ENCODE results near the gene CFAP251.

DNA sequence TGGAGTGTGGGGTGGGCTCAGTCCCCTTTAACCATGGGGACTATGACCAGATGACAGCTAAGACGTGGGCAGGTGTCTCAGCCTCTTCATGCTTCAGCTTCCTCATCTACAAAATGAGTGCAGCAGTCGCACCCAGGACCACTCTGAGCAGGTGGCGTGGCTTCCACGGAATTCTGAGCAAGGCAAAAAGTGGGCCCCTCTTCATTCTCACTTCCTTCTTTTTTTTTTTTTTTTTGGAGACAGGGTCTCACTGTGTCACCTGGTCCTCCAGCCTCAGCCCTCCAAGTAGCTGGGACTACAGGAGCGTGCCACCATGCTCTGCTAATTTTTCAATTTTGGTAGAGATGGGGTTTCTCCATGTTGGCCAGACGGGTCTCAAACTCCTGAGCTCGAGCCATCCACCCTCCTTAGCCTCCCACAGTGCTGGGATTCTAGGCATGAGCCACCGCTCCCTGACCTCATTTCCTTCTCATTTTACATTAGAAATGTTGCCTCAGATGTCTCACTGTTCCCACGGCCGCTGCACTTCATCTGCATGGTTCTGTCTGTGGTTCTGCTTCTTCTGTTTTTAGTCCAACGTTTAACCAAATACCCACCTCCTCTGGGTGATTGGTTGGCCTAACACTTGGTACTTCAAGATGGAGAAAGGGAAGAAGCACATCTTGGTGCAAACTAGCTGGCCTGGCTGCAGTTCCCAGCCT, 61.9 kb downstream of the CFAP251 start:
- TF ChIP-seq, protein P1, sequence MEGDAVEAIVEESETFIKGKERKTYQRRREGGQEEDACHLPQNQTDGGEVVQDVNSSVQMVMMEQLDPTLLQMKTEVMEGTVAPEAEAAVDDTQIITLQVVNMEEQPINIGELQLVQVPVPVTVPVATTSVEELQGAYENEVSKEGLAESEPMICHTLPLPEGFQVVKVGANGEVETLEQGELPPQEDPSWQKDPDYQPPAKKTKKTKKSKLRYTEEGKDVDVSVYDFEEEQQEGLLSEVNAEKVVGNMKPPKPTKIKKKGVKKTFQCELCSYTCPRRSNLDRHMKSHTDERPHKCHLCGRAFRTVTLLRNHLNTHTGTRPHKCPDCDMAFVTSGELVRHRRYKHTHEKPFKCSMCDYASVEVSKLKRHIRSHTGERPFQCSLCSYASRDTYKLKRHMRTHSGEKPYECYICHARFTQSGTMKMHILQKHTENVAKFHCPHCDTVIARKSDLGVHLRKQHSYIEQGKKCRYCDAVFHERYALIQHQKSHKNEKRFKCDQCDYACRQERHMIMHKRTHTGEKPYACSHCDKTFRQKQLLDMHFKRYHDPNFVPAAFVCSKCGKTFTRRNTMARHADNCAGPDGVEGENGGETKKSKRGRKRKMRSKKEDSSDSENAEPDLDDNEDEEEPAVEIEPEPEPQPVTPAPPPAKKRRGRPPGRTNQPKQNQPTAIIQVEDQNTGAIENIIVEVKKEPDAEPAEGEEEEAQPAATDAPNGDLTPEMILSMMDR (IDR thresholded peaks at IDR 0.05): no peak
- no peak for TF ChIP-seq POLR2A (IDR thresholded peaks at IDR 0.05)
